ENCODE measurements around the gene ADGRA3.

GRCh38 chr4:22463179-22463578, 52.7 kb downstream of the ADGRA3 start:
- no peak for TF ChIP-seq SIN3A (IDR thresholded peaks at IDR 0.05; ENCODE audit: borderline replicate concordance, insufficient read depth, low read length)
- TF ChIP-seq, protein P1, sequence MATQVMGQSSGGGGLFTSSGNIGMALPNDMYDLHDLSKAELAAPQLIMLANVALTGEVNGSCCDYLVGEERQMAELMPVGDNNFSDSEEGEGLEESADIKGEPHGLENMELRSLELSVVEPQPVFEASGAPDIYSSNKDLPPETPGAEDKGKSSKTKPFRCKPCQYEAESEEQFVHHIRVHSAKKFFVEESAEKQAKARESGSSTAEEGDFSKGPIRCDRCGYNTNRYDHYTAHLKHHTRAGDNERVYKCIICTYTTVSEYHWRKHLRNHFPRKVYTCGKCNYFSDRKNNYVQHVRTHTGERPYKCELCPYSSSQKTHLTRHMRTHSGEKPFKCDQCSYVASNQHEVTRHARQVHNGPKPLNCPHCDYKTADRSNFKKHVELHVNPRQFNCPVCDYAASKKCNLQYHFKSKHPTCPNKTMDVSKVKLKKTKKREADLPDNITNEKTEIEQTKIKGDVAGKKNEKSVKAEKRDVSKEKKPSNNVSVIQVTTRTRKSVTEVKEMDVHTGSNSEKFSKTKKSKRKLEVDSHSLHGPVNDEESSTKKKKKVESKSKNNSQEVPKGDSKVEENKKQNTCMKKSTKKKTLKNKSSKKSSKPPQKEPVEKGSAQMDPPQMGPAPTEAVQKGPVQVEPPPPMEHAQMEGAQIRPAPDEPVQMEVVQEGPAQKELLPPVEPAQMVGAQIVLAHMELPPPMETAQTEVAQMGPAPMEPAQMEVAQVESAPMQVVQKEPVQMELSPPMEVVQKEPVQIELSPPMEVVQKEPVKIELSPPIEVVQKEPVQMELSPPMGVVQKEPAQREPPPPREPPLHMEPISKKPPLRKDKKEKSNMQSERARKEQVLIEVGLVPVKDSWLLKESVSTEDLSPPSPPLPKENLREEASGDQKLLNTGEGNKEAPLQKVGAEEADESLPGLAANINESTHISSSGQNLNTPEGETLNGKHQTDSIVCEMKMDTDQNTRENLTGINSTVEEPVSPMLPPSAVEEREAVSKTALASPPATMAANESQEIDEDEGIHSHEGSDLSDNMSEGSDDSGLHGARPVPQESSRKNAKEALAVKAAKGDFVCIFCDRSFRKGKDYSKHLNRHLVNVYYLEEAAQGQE (IDR thresholded peaks at IDR 0.05; ENCODE audit: insufficient read depth in 1 of 2, low read depth in 2 of 2, low read length in 2 of 2), result no peak
